GM23338 (cell line): ENCODE measurements around the gene DNAAF8. TPM values are rescaled to one million over a fixed set of nuclear protein-coding genes. Genes with fewer than 3 reads are reported as not detected.

Experiments
- ATAC-seq: fragments of 200-7000 bp; cut with Tn5 transposase; 3 replicates; pipeline ENCODE4 v1.9.1; 2020
- DNase-seq: peaks from one replicate; pipeline ENCODE4 v3.0.0-alpha.2; 2015; ENCODE audit warnings: low spot score
- H2AFZ ChIP-seq: fragments of 200-600 bp; sonication (generic); 2 replicates; pipeline ENCODE4 v1.8.0; 2016; ENCODE audit warnings: antibody characterized with exemption, mild to moderate bottlenecking, moderate library complexity
- H3F3A ChIP-seq: fragments of 200-600 bp; sonication (generic); replicated peaks from 2 replicates; pipeline ENCODE4 v1.8.0; 2017; ENCODE audit warnings: antibody characterized with exemption, mixed run types, low read depth
- H3K27ac ChIP-seq: fragments of 200-600 bp; sonication (generic); 2 replicates; pipeline ENCODE4 v1.6.1; 2016; ENCODE audit warnings: low read depth
- H3K27me3 ChIP-seq: fragments of 200-600 bp; sonication (generic); 2 replicates; pipeline ENCODE4 v1.8.0; 2016; ENCODE audit warnings: mild to moderate bottlenecking, mixed run types, moderate library complexity; ENCODE audit not compliant: insufficient read depth
- H3K36me3 ChIP-seq: fragments of 200-600 bp; sonication (generic); 2 replicates; pipeline ENCODE4 v1.8.0; 2016; ENCODE audit warnings: mild to moderate bottlenecking; ENCODE audit not compliant: insufficient read depth
- H3K4me1 ChIP-seq: fragments of 200-600 bp; sonication (generic); 2 replicates; pipeline ENCODE4 v1.8.0; 2016; ENCODE audit warnings: mild to moderate bottlenecking, moderate library complexity; ENCODE audit not compliant: insufficient read depth
- H3K4me2 ChIP-seq: fragments of 200-600 bp; sonication (generic); 2 replicates; pipeline ENCODE4 v1.7.1; 2017; ENCODE audit warnings: mixed run types
- H3K4me3 ChIP-seq: fragments of 200-600 bp; sonication (generic); 2 replicates; pipeline ENCODE4 v1.6.1; 2016; ENCODE audit warnings: mixed run types
- H3K79me2 ChIP-seq: fragments of 200-600 bp; sonication (generic); replicated peaks from 2 replicates; pipeline ENCODE4 v1.8.0; 2017; ENCODE audit warnings: mild to moderate bottlenecking; ENCODE audit not compliant: insufficient read depth
- H3K9me2 ChIP-seq: fragments of 200-600 bp; sonication (generic); 2 replicates; pipeline ENCODE4 v1.8.0; 2017; ENCODE audit not compliant: insufficient read depth
- H4K20me1 ChIP-seq: fragments of 200-600 bp; sonication (generic); replicated peaks from 2 replicates; pipeline ENCODE4 v1.8.0; 2017; ENCODE audit warnings: mild to moderate bottlenecking; ENCODE audit not compliant: insufficient read depth
- H3K27ac Mint-ChIP-seq: 2 replicates; pipeline ENCODE4 v1.8.0; 2020; ENCODE audit warnings: inconsistent platforms, mild to moderate bottlenecking, moderate library complexity, mixed read lengths
- H3K27me3 Mint-ChIP-seq: 3 replicates; pipeline ENCODE4 v1.8.0; 2022; ENCODE audit warnings: low read depth, mild to moderate bottlenecking, moderate library complexity, mixed read lengths, inconsistent platforms; ENCODE audit not compliant: insufficient read depth, poor library complexity
- H3K36me3 Mint-ChIP-seq: 3 replicates; pipeline ENCODE4 v1.8.0; 2021; ENCODE audit warnings: low read depth, mild to moderate bottlenecking, inconsistent platforms, moderate library complexity, mixed read lengths
- H3K4me1 Mint-ChIP-seq: 3 replicates; pipeline ENCODE4 v1.8.0; 2020; ENCODE audit warnings: mild to moderate bottlenecking, inconsistent platforms, mixed read lengths
- H3K4me3 Mint-ChIP-seq: 3 replicates; pipeline ENCODE4 v1.8.0; 2021; ENCODE audit warnings: moderate library complexity, mild to moderate bottlenecking, inconsistent platforms, mixed read lengths
- H3K9me3 Mint-ChIP-seq: 3 replicates; pipeline ENCODE4 v1.8.0; 2020; ENCODE audit warnings: moderate library complexity, mild to moderate bottlenecking, inconsistent platforms, mixed read lengths
- CREB1 ChIP-seq: fragments of 250-450 bp; sonication (Bioruptor Pico); IDR thresholded peaks from 2 replicates; pipeline ENCODE4 v1.5.0; 2020; ENCODE audit warnings: low read depth, mild to moderate bottlenecking, moderate library complexity
- CTCF ChIP-seq, 2 experiments: fragments of 200-600 bp in 1 of 2; sonication (generic) in 1 of 2; conservative IDR thresholded peaks; 2 replicates each; pipeline versions ENCODE4 v1.5.1 to v1.6.1; 2016 to 2017; ENCODE audit warnings: antibody characterized with exemption in 2 of 2, low read depth in 2 of 2, mild to moderate bottlenecking in 2 of 2, moderate library complexity in 1 of 2
- ETS1 ChIP-seq: IDR thresholded peaks from 2 replicates; pipeline ENCODE4 v1.6.1; 2016; ENCODE audit warnings: antibody characterized with exemption
- EZH2 ChIP-seq: fragments of 200-600 bp; sonication (generic); IDR thresholded peaks from one replicate; pipeline ENCODE4 v1.8.0; 2017; ENCODE audit warnings: antibody characterized with exemption, mild to moderate bottlenecking, low read depth; ENCODE audit not compliant: unreplicated experiment
- EZH2phosphoT487 ChIP-seq: fragments of 200-600 bp; sonication (generic); IDR thresholded peaks from one replicate; pipeline ENCODE4 v1.8.1; 2018; ENCODE audit warnings: antibody characterized with exemption; ENCODE audit not compliant: unreplicated experiment
- JUNB ChIP-seq: IDR thresholded peaks from one replicate; pipeline ENCODE4 v1.6.1; 2016; ENCODE audit warnings: antibody characterized with exemption; ENCODE audit not compliant: unreplicated experiment
- NANOG ChIP-seq: IDR thresholded peaks from 2 replicates; pipeline ENCODE4 v1.6.1; 2016; ENCODE audit warnings: antibody characterized with exemption, borderline replicate concordance
- POLR2AphosphoS5 ChIP-seq: IDR thresholded peaks from 2 replicates; pipeline ENCODE4 v1.6.1; 2016; ENCODE audit warnings: antibody characterized with exemption, low read depth
- REST ChIP-seq: IDR thresholded peaks from one replicate; pipeline ENCODE4 v1.6.1; 2018; ENCODE audit warnings: antibody characterized with exemption; ENCODE audit not compliant: unreplicated experiment
- STAT1 ChIP-seq: IDR thresholded peaks from one replicate; pipeline ENCODE4 v1.6.1; 2016; ENCODE audit warnings: antibody characterized with exemption; ENCODE audit not compliant: unreplicated experiment
- ZNF114 ChIP-seq: fragments of 250-450 bp; sonication (Bioruptor Pico); IDR thresholded peaks from 2 replicates; pipeline ENCODE4 v1.5.0; 2020; ENCODE audit warnings: mild to moderate bottlenecking, moderate library complexity
- ZNF331 ChIP-seq: fragments of 250-450 bp; sonication (Bioruptor Pico); IDR thresholded peaks from 2 replicates; pipeline ENCODE4 v1.5.0; 2020; ENCODE audit warnings: low read depth, mild to moderate bottlenecking, moderate library complexity
- ZNF462 ChIP-seq: fragments of 250-450 bp; sonication (Bioruptor Pico); IDR thresholded peaks from 2 replicates; pipeline ENCODE4 v1.5.0; 2020; ENCODE audit warnings: mild to moderate bottlenecking, moderate library complexity
- polyA plus RNA-seq: library from polyadenylated mRNA; unstranded; fragments of >200 nt; fragmentation: Nextera tagmentation; extraction: Ambion mirVana; gene quantifications from 2 replicates; pipeline ENCODE4 v1.2.1, GENCODE V29; 2016
- total RNA-seq: library from RNA; depleted of rRNA; stranded (reverse); fragments of >200 nt; shearing (Covaris generic); gene quantifications from 2 replicates; pipeline ENCODE4 v1.2.3, GENCODE V29; 2014

Gene DNAAF8
- total and polyA plus RNA-seq, 2 experiments from 2014 or later = 0.34 to 1.3 TPM

- peaks cover 21% of the 10 kb centered on the region for H3K4me1 Mint-ChIP-seq
- peaks cover 17% of the 10 kb centered on the region; the same call in 1 of the 2 replicates for H3F3A ChIP-seq
- peak overlapping the region; percentile 88 for H3K4me3 Mint-ChIP-seq
- DNase-seq (no peak), ATAC-seq (no peak)
- no peaks in the 10 kb centered on the region for H3K9me3 Mint-ChIP-seq
- no peaks in the 10 kb centered on the region for H4K20me1 ChIP-seq
- H3K79me2 ChIP-seq = peaks cover 17% of the 10 kb centered on the region
- H3K9me2 ChIP-seq = no peaks in the 10 kb centered on the region
- no peak overlapping the region for H2AFZ ChIP-seq
- H3K36me3 ChIP-seq = no peaks in the 10 kb centered on the region
- H3K27me3 ChIP-seq = no peaks in the 10 kb centered on the region
- peak overlapping the region; percentile 94 for H3K4me3 ChIP-seq
- no peak overlapping the region for H3K27ac ChIP-seq
- H3K4me1 ChIP-seq = peaks cover 19% of the 10 kb centered on the region
- peak overlapping the region; percentile 86 for H3K27ac Mint-ChIP-seq
- H3K27me3 Mint-ChIP-seq = peaks cover 17% of the 10 kb centered on the region
- TF ChIP-seq JUNB = no peak
- no peak for TF ChIP-seq ZNF331 (CRISPR knock-in tag)
- no peak for TF ChIP-seq EZH2phosphoT487
- no peak for TF ChIP-seq CTCF (conservative IDR thresholded peaks at IDR 0.05; ENCODE audit: low read depth in 2 of 2)
- no peak for TF ChIP-seq ZNF462 (CRISPR knock-in tag)
- TF ChIP-seq STAT1 = no peak
- no peak for TF ChIP-seq ZNF114 (CRISPR knock-in tag)
- TF ChIP-seq CREB1 (CRISPR knock-in tag) = no peak
- TF ChIP-seq REST = no peak
- TF ChIP-seq POLR2AphosphoS5 = no peak
- TF ChIP-seq EZH2 = no peak
- TF ChIP-seq NANOG = no peak
- no peak for TF ChIP-seq ETS1
- peak overlapping the region; percentile 91 for H3K4me2 ChIP-seq
- H3K36me3 Mint-ChIP-seq = peaks cover 38% of the 10 kb centered on the region
These were observed 31.5 kb downstream of the DNAAF8 start for GRCh38 chr16:4765511-4766474.
